Gastrocnemius medialis (tissue), 4 donors: ENCODE measurements around the gene TOMM40L. TPM values are rescaled to one million over a fixed set of nuclear protein-coding genes. Genes with fewer than 3 reads are reported as not detected.

Source experiments
- ATAC-seq, 2 donors: fragments of 150-250 bp; one replicate each; pipeline ENCODE4 v1.9.1; 2016
- DNase-seq, 2 donors: peaks; one replicate each; pipeline ENCODE4 v3.0.0-alpha.2; 2019
- H3K27ac ChIP-seq, 4 donors: fragments of 200-600 bp; sonication (generic); 1 replicate in 1 of 4; 2 replicates in 3 of 4; pipeline ENCODE4 v1.5.1; 2016 to 2018; ENCODE audit warnings: mild to moderate bottlenecking in 2 of 4, moderate library complexity in 1 of 4
- H3K27me3 ChIP-seq, 3 donors: fragments of 200-600 bp; sonication (generic) in 2 of 3; 1 replicate in 1 of 3; 2 replicates in 2 of 3; pipeline versions ENCODE4 v1.5.1 to v1.6.0; 2016 to 2019; ENCODE audit warnings: mild to moderate bottlenecking in 1 of 3, moderate library complexity in 1 of 3
- H3K36me3 ChIP-seq, 2 donors: fragments of 200-600 bp; sonication (generic) in 1 of 2; one replicate each; pipeline ENCODE4 v1.5.1; 2017 to 2018
- H3K4me1 ChIP-seq, 2 donors: fragments of 200-600 bp; sonication (generic) in 1 of 2; one replicate each; pipeline ENCODE4 v1.5.1; 2016 to 2017; ENCODE audit warnings: mild to moderate bottlenecking in 2 of 2
- H3K4me3 ChIP-seq, 4 donors: fragments of 200-600 bp; sonication (generic) in 3 of 4; 1 replicate in 1 of 4; 2 replicates in 3 of 4; pipeline ENCODE4 v1.5.1; 2016 to 2019; ENCODE audit warnings: mild to moderate bottlenecking in 2 of 4
- H3K9me3 ChIP-seq, 3 donors: fragments of 200-600 bp; sonication (generic) in 2 of 3; 1 replicate in 1 of 3; 2 replicates in 2 of 3; pipeline ENCODE4 v1.5.1; 2016 to 2019
- POLR2A ChIP-seq, 2 donors: fragments of 450-650 bp; IDR thresholded peaks; one replicate each; pipeline ENCODE4 v1.6.1; 2017; ENCODE audit warnings: antibody characterized with exemption in 2 of 2, mild to moderate bottlenecking in 2 of 2, moderate library complexity in 2 of 2
- in situ Hi-C, 4 donors: fragments of 200-750 bp; cut with MboI; loops; one replicate each; pipeline versions ENCODE4 v1.15.0 to v1.8.0; 2017; ENCODE audit warnings: low sequenced_read_pairs in 4 of 4
- intact Hi-C: fragments of 100-400 bp; cut with DNase I; formaldehyde crosslinking; loops from one replicate; pipeline ENCODE4 v1.15.1; 2023; ENCODE audit warnings: low total_unique reads
- total RNA-seq, 4 donors: library from RNA; depleted of rRNA; stranded (reverse); fragments of >200 nt; gene quantifications; one replicate each; pipeline versions ENCODE4 v1.1.0 to v1.2.3, GENCODE V29; 2016
- TF ChIP-seq, protein P1 (sequence below), 5 experiments: fragments of 450-650 bp in 3 of 5; fragments of 200-600 bp in 2 of 5; sonication (generic) in 2 of 5; IDR thresholded peaks in 4 of 5; conservative IDR thresholded peaks in 1 of 5; 1 replicate in 4 of 5; 2 replicates in 1 of 5; pipeline ENCODE4 v1.5.1; 2016 to 2019; ENCODE audit warnings: antibody characterized with exemption in 5 of 5, mild to moderate bottlenecking in 3 of 5, moderate library complexity in 3 of 5

Gene TOMM40L
- total RNA-seq, 4 donors from 2014 or later: 8.3 to 22.7 (median 16.9) TPM

DNA sequence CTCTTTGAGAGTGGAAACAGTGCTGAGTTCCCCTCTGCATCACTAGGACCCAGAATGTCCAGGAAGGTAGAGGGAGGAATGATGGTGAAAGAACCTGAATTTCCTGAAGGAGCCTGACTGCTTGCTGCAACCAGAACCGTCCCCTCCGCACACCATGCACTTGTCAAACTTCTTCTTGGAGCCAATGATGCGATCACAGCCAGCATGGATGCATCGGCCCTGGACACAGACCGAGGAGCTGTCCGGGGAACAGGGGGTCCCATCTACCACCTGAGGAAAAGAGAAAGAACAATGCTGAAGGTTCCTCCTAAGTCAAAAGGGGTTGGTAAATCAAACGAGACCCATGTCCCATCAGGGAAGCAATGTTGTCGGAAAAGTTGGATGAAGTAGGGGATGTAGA lies 33.9 kb upstream of the TOMM40L start:
- DNase-seq: no peak
- Histone ChIP-seq H3K27ac (no peak overlapping the region), H3K27me3 (no peaks in the 10 kb centered on the region), H3K36me3 (no peaks in the 10 kb centered on the region), H3K9me3 (no peaks in the 10 kb centered on the region), H3K4me1 (peaks cover 3 to 4% of the 10 kb centered on the region in 2 donors), H3K4me3 (no peak overlapping the region)
- in situ Hi-C loops (loop anchor here in 2 of 4 donors (10.0 to 25.0 kb wide), 2 partner anchors 193 to 570 kb away; partner anchors contain the start of gene ATF6 (in 1 of the 2)), intact Hi-C loops (loop anchor here (2.0 kb wide), 1 partner anchor 33 kb away; no protein-coding TSS in a partner anchor)
- no peak for ATAC-seq
- TF ChIP-seq, protein P1, sequence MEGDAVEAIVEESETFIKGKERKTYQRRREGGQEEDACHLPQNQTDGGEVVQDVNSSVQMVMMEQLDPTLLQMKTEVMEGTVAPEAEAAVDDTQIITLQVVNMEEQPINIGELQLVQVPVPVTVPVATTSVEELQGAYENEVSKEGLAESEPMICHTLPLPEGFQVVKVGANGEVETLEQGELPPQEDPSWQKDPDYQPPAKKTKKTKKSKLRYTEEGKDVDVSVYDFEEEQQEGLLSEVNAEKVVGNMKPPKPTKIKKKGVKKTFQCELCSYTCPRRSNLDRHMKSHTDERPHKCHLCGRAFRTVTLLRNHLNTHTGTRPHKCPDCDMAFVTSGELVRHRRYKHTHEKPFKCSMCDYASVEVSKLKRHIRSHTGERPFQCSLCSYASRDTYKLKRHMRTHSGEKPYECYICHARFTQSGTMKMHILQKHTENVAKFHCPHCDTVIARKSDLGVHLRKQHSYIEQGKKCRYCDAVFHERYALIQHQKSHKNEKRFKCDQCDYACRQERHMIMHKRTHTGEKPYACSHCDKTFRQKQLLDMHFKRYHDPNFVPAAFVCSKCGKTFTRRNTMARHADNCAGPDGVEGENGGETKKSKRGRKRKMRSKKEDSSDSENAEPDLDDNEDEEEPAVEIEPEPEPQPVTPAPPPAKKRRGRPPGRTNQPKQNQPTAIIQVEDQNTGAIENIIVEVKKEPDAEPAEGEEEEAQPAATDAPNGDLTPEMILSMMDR (IDR thresholded peaks at IDR 0.05 in 4 of 5, conservative IDR thresholded peaks at IDR 0.05 in 1 of 5): no peak
- no peak for TF ChIP-seq POLR2A (IDR thresholded peaks at IDR 0.05)

DNA sequence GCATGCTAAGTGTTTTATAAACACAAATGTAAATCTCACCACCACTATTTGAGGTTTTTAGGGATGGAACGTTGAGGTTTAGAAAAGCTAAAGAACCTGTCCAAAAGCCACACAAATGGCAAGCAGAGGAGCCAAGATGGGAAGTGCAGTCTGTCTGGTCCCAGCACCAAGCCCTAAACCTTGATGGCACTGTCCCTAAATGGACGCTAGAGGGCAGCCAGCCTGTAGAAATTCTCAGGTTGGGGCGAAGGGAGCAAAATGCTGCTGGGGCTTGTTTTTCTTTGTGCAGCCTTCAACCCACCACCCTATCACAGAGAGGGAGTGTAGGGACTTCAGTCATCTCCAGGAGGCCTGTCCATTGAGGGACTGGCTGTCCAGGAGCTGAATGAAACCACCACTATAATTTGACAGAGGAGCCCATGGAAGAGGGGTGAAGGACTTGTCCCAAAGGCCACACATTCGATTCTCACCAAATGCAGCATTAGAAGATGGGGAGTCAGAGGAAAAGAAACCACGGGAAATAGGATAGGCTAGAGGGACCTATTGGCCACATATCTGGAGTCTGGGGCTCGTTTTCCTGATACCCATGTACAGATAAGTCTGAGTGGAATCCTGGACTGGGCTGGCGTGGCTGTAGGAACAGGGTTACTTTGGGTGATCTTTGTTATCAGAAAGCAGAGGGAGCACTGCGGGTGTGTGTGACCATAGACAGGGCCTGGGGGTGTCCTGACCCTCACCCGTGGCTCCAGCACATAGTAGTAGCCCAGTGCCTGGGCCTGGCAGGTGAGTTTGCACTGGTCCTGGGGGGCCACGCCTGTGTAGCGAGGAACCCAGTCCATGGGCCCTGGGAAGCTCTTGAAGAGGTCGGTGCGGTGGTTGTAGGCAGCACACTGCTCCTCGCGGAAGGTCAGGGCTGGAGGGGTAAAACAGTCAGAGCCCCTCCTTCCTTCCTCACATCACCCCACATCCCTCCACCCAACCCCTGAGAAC lies 33.1 kb upstream of the TOMM40L start:
- no peaks in the 10 kb centered on the region for H3K9me3 ChIP-seq
- intact Hi-C loops: loop anchor here (2.0 kb wide), 1 partner anchor 32 kb away; no protein-coding TSS in a partner anchor
- peak in 1 of 2 donors; percentile 57 for DNase-seq
- no peak overlapping the region for H3K4me3 ChIP-seq
- in situ Hi-C loops: loop anchor here in 2 of 4 donors (10.0 to 25.0 kb wide), 2 partner anchors 192 to 570 kb away; partner anchors contain the start of gene ATF6 (in 1 of the 2)
- TF ChIP-seq, protein P1 (IDR thresholded peaks at IDR 0.05 in 4 of 5, conservative IDR thresholded peaks at IDR 0.05 in 1 of 5): peak; percentile 71 to 89 (median 75)
- no peak for TF ChIP-seq POLR2A (IDR thresholded peaks at IDR 0.05)
- peak; percentile 75 to 82 for ATAC-seq
- peaks cover 9% of the 10 kb centered on the region in 2 donors for H3K4me1 ChIP-seq
- no peaks in the 10 kb centered on the region for H3K36me3 ChIP-seq
- H3K27me3 ChIP-seq: no peaks in the 10 kb centered on the region
- peak overlapping the region in 3 of 4 donors; percentile 54 to 94 (median 58) for H3K27ac ChIP-seq

- Histone ChIP-seq H3K4me3 (peak overlapping the region in 2 of 4 donors; percentile 9 to 23), H3K4me1 (peaks cover 18% of the 10 kb centered on the region in 2 donors), H3K27me3 (no peaks in the 10 kb centered on the region), H3K27ac (peak overlapping the region; percentile 37 to 94 (median 56)), H3K36me3 (no peaks in the 10 kb centered on the region), H3K9me3 (no peaks in the 10 kb centered on the region)
- no peak for TF ChIP-seq POLR2A (IDR thresholded peaks at IDR 0.05)
- TF ChIP-seq, protein P1 (IDR thresholded peaks at IDR 0.05 in 4 of 5, conservative IDR thresholded peaks at IDR 0.05 in 1 of 5): peak in 4 of 5 experiments; percentile 23 to 44 (median 32)
- intact Hi-C loops: loop anchor here (2.0 kb wide), 1 partner anchor 31 kb away; no protein-coding TSS in a partner anchor
- DNase-seq: peak in 1 of 2 donors; percentile 77
- peak; percentile 30 to 50 for ATAC-seq
- in situ Hi-C loops: loop anchor here in 2 of 4 donors (10.0 to 25.0 kb wide), 2 partner anchors 191 to 569 kb away; partner anchors contain the start of gene ATF6 (in 1 of the 2)
Observed at GRCh38 chr1:161193561-161194235, 32.2 kb upstream of the TOMM40L start.

DNA sequence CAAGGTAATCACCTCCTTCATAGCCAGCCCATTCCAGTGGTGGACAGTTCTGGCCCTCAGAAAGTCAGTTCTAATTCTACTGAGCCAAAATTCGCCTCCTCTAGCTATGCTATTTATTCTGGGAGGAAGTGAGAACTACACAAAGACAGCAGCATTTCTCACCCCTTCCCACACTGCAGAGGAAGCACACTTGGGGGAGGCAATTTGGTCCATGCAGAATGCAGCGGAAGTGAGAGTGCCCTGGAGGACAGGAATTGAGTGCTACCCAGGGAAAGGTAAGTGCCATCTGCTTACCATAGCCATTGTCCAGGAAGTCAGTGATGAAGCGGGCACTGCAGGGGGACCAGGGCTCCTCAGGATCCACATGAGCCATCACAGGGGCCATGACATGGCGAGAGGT lies 30.7 kb upstream of the TOMM40L start:
- no peak for TF ChIP-seq POLR2A (IDR thresholded peaks at IDR 0.05)
- peak overlapping the region in 2 of 4 donors; percentile 43 to 55 for H3K4me3 ChIP-seq
- DNase-seq: no peak
- no peaks in the 10 kb centered on the region for H3K9me3 ChIP-seq
- H3K4me1 ChIP-seq: peaks cover 28 to 30% of the 10 kb centered on the region in 2 donors
- H3K27ac ChIP-seq: peak overlapping the region in 2 of 4 donors; percentile 58 to 94
- in situ Hi-C loops: loop anchor here in 2 of 4 donors (10.0 to 25.0 kb wide), 2 partner anchors 190 to 567 kb away; partner anchors contain the start of gene ATF6 (in 1 of the 2)
- intact Hi-C loops: no loop called here
- no peak for ATAC-seq
- H3K36me3 ChIP-seq: no peaks in the 10 kb centered on the region
- no peaks in the 10 kb centered on the region for H3K27me3 ChIP-seq
